Calu3 (cell line): ENCODE measurements around the gene SLC48A1. TPM values are rescaled to one million over a fixed set of nuclear protein-coding genes. Genes with fewer than 3 reads are reported as not detected.

Experiments
- BruUV-seq: library from RNA; stranded (reverse); fragments of 400-500 nt; replicated peaks from 2 replicates; lab custom pipeline; 2021; lab: Mats Ljungman, UMichigan
- CTCF ChIA-PET: fragments of 300-600 bp; sonication (Branson Sonifier 250); formaldehyde crosslinking; loops from one replicate; lab custom pipeline; 2022; ENCODE audit warnings: antibody characterized with exemption; lab: Charles Lee
- DNase-seq: peaks from one replicate; pipeline ENCODE4 v3.0.0; 2022
- H3K27ac Mint-ChIP-seq: one replicate; pipeline ENCODE4 v1.8.0; 2022; ENCODE audit warnings: mixed read lengths; ENCODE audit not compliant: unreplicated experiment
- H3K27me3 Mint-ChIP-seq: one replicate; pipeline ENCODE4 v1.8.0; 2022; ENCODE audit warnings: mixed read lengths; ENCODE audit not compliant: unreplicated experiment
- H3K36me3 Mint-ChIP-seq: one replicate; pipeline ENCODE4 v1.8.0; 2022; ENCODE audit warnings: mild to moderate bottlenecking, moderate library complexity, mixed read lengths; ENCODE audit not compliant: insufficient read depth, unreplicated experiment
- H3K4me1 Mint-ChIP-seq: one replicate; pipeline ENCODE4 v1.8.0; 2022; ENCODE audit warnings: mild to moderate bottlenecking, low read depth, mixed read lengths; ENCODE audit not compliant: unreplicated experiment
- H3K4me3 Mint-ChIP-seq: one replicate; pipeline ENCODE4 v1.8.0; 2022; ENCODE audit warnings: mild to moderate bottlenecking, low read depth, moderate library complexity, mixed read lengths; ENCODE audit not compliant: unreplicated experiment
- H3K9me3 Mint-ChIP-seq: one replicate; pipeline ENCODE4 v1.8.0; 2022; ENCODE audit warnings: low read depth, mixed read lengths; ENCODE audit not compliant: unreplicated experiment
- intact Hi-C: fragments of 100-400 bp; cut with micrococcal nuclease; formaldehyde crosslinking; loops from one replicate; pipeline ENCODE4 v1.10.0; 2022; ENCODE audit not compliant: unreplicated experiment
- total RNA-seq: library from RNA; stranded (reverse); gene quantifications from 2 replicates; pipeline ENCODE4 v1.2.3, GENCODE V29; 2022
- TF ChIP-seq, protein P1 (sequence below): fragments of 200-600 bp; IDR thresholded peaks from one replicate; pipeline ENCODE4 v1.8.0; 2022; ENCODE audit warnings: antibody characterized with exemption; ENCODE audit not compliant: unreplicated experiment

Gene SLC48A1
- total RNA-seq, 1 experiment from 2014 or later = 17.2 TPM

DNA sequence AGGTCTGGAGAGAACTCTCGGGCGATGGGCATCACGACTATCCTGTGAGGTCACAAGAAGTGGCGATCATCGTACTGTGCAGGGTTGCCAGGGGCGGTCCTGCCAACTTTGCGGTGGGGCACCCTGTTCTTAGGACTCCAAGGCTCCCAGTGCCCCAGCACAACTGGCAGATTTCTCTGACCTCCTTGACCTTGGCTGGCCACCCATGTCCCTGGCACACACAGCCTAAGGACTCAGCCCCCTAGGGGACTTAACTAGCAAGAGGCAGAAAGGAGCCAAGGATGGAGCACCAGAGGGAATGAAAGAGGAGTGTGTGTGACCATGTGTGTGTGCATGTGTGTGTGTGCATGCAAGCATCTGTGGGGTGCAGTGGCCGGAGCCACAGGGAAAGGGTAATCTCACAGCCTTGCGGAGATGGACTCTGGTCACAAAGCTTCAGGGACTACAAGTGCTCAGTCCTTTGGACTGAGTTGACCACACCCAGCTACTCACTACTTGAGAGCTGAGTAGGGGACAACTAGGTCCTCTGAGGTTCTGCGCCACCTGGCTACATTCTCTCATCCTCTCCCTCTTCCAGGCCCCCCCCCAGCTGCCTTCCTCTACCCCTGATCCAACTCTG, 13.7 kb downstream of the SLC48A1 start:
- Mint-ChIP-seq H3K4me1 (no peaks in the 10 kb centered on the region), H3K36me3 (peaks cover 16% of the 10 kb centered on the region), H3K9me3 (no peaks in the 10 kb centered on the region), H3K27me3 (no peaks in the 10 kb centered on the region), H3K4me3 (no peak overlapping the region), H3K27ac (no peak overlapping the region)
- intact Hi-C loops = no loop called here
- no TSS peak for BruUV-seq
- DNase-seq = no peak
- TF ChIP-seq, protein P1, sequence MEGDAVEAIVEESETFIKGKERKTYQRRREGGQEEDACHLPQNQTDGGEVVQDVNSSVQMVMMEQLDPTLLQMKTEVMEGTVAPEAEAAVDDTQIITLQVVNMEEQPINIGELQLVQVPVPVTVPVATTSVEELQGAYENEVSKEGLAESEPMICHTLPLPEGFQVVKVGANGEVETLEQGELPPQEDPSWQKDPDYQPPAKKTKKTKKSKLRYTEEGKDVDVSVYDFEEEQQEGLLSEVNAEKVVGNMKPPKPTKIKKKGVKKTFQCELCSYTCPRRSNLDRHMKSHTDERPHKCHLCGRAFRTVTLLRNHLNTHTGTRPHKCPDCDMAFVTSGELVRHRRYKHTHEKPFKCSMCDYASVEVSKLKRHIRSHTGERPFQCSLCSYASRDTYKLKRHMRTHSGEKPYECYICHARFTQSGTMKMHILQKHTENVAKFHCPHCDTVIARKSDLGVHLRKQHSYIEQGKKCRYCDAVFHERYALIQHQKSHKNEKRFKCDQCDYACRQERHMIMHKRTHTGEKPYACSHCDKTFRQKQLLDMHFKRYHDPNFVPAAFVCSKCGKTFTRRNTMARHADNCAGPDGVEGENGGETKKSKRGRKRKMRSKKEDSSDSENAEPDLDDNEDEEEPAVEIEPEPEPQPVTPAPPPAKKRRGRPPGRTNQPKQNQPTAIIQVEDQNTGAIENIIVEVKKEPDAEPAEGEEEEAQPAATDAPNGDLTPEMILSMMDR = no peak
- CTCF ChIA-PET = interaction anchor here (0.5 kb wide), 1 partner anchor 15 kb away, joined by 3 read pairs; no protein-coding TSS in a partner anchor

DNA sequence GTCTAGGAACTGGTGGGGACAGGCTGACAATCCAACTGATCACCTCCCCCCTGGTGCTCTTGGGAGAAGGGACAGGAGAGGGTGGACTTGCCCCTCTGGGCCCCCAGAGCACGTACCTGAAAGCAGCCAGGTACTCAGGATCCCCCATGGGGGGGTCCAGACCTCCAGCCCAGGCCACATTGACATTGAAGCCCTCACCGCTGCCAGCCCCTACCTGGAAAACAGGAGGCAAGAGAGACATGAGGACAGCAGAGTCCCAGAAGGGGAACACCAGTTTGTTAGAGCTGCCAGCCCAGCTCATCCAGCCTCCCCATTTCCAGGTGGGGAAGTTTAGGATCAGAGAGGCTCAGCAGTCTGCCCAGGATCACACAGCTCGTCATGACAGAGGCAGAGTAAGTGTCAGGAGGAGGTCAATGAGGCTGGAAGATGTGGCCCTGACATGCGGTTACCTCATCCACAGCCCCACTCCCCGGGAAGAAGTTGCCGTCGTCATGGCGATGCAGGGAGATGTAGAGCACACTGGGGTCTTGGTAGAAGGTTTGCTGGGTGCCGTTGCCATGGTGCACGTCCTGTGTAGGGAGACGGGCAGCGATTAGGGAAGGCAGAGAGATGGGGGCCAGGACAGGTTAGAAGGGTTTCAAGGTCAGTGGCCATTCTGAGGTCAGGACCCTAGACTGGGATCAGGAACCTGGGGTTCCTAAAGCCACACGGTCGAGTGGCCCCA, 14.7 kb downstream of the SLC48A1 start:
- Mint-ChIP-seq H3K27ac (no peak overlapping the region), H3K36me3 (peaks cover 11% of the 10 kb centered on the region), H3K27me3 (no peaks in the 10 kb centered on the region), H3K9me3 (no peaks in the 10 kb centered on the region), H3K4me1 (no peaks in the 10 kb centered on the region), H3K4me3 (no peak overlapping the region)
- intact Hi-C loops = no loop called here
- TF ChIP-seq, protein P1 = no peak
- BruUV-seq = no TSS peak
- DNase-seq = no peak
- CTCF ChIA-PET = no interaction called here

DNA sequence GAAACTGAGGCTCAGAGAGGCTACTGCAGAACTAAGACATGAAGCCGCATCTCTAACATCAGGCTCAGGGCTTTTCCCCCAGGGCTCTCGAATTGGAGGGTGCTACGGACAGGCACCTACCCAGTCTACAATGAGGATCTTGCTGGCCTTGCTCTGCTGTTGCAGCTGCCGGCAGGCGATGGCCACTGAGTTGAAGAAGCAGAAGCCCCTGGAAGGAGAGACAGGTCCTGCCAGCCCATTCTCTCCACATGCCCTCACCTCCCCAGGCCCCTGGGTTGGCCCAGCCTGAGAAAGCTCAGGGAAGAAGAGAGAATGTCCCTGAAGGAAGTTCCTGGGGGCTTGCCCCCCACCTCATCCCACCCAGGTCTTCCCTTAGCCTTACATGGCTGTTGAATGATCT, 16.1 kb downstream of the SLC48A1 start:
- Mint-ChIP-seq H3K4me1 (no peaks in the 10 kb centered on the region), H3K27ac (no peak overlapping the region), H3K4me3 (no peak overlapping the region), H3K9me3 (no peaks in the 10 kb centered on the region), H3K27me3 (no peaks in the 10 kb centered on the region), H3K36me3 (peaks cover 11% of the 10 kb centered on the region)
- TF ChIP-seq, protein P1 = no peak
- no TSS peak for BruUV-seq
- no peak for DNase-seq
- CTCF ChIA-PET = no interaction called here
- intact Hi-C loops = no loop called here

DNA sequence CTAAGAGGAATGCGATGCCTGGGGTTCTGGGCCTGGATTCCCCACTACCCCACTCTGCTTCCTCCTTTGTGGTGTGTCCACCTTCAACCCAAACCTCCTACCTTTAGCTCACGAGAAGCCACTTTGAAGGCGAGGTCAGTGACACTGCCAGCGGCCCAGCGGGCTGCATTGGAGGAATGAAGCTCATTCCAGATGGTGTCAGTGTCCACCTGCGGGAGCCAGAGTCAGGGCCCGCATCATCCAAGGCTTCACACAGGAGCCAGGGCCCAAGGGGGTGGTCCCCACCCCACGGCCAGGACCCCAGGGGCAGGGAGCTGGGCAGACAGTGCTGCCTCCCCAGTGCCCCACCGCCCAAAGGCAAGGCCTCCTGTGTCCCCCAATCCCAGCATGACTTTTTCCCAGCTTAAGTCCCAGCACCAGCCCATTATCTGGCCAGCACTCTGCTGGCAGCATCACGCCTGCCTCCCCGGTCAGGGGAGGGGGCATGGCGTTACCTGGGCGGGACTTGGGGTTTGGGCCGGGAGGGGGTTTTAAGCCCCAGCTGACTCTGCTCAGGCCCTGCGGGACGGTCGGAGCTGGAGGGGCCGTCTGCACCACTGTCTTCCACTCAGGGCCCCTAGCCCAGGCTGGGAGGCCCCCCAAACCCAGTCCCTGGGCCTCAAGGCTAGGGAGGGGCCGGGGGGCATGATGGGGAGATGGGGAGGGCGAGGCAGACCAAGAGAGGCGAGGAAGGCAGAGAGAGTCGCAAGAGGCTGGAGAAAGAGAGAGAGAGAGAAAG, 16.9 kb downstream of the SLC48A1 start:
- Mint-ChIP-seq H3K4me1 (no peaks in the 10 kb centered on the region), H3K9me3 (no peaks in the 10 kb centered on the region), H3K36me3 (peaks cover 14% of the 10 kb centered on the region), H3K27me3 (no peaks in the 10 kb centered on the region), H3K27ac (no peak overlapping the region), H3K4me3 (no peak overlapping the region)
- CTCF ChIA-PET = interaction anchor here (0.6 kb wide), 1 partner anchor 11 kb away, joined by 5 read pairs; no protein-coding TSS in a partner anchor
- TF ChIP-seq, protein P1 = no peak
- DNase-seq = no peak
- intact Hi-C loops = no loop called here
- no TSS peak for BruUV-seq
